ENCODE data around the gene CNNM4.

GRCh38 chr2:96799623-96799935 is 38.9 kb downstream of the CNNM4 start:
- TF ChIP-seq CTCF (IDR thresholded peaks at IDR 0.05; ENCODE audit: insufficient read depth, low read length, poor library complexity, severe bottlenecking), result no peak
- TF ChIP-seq EZH2phosphoT487 (conservative IDR thresholded peaks at IDR 0.05; ENCODE audit: low read length), result no peak

Measured in SU-DHL-6 (cell line).